Heart left ventricle (tissue), 16 donors: Measurements from ENCODE around the gene SGPL1. TPM values are rescaled to one million over a fixed set of nuclear protein-coding genes. Genes with fewer than 3 reads are reported as not detected.

Experiments
- ATAC-seq, 4 donors: fragments of 200-7000 bp; cut with Tn5 transposase; one replicate each; pipeline ENCODE4 v1.9.1; 2020 to 2022; ENCODE audit warnings: moderate library complexity in 4 of 4, mild to moderate bottlenecking in 3 of 4, moderate number of reproducible peaks in 1 of 4
- DNase-seq, 5 donors: peaks; one replicate each; pipeline ENCODE4 v3.0.0-alpha.2; 2020
- H3K27ac ChIP-seq, 12 donors: fragments of 200-600 bp; sonication (generic) in 4 of 12; one replicate each; pipeline versions ENCODE4 v1.5.0 to v1.8.0; 2016 to 2022; ENCODE audit warnings: mild to moderate bottlenecking in 2 of 12
- H3K27me3 ChIP-seq, 9 donors: fragments of 200-600 bp; sonication (generic) in 2 of 9; one replicate each; pipeline versions ENCODE4 v1.5.1 to v1.8.0; 2016 to 2022; ENCODE audit warnings: mild to moderate bottlenecking in 3 of 9
- H3K36me3 ChIP-seq, 9 donors: fragments of 200-600 bp; sonication (generic) in 2 of 9; one replicate each; pipeline versions ENCODE4 v1.5.0 to v1.8.0; 2018 to 2022; ENCODE audit warnings: mild to moderate bottlenecking in 2 of 9
- H3K4me1 ChIP-seq, 12 donors: fragments of 200-600 bp; sonication (generic) in 4 of 12; one replicate each; pipeline versions ENCODE4 v1.5.0 to v1.8.0; 2016 to 2022; ENCODE audit warnings: mild to moderate bottlenecking in 3 of 12
- H3K4me3 ChIP-seq, 12 donors: fragments of 200-600 bp; sonication (generic) in 4 of 12; one replicate each; pipeline versions ENCODE4 v1.5.0 to v1.8.0; 2017 to 2022; ENCODE audit warnings: mild to moderate bottlenecking in 9 of 12, moderate library complexity in 4 of 12
- H3K9me3 ChIP-seq, 12 donors: fragments of 200-600 bp; sonication (generic) in 4 of 12; one replicate each; pipeline versions ENCODE4 v1.5.0 to v1.8.0; 2016 to 2022; ENCODE audit warnings: mild to moderate bottlenecking in 1 of 12
- CTCF ChIP-seq, 12 donors: fragments of 200-600 bp; sonication (generic) in 4 of 12; IDR thresholded peaks; one replicate each; pipeline versions ENCODE4 v1.5.0 to v1.8.0; 2018 to 2022; ENCODE audit warnings: antibody characterized with exemption in 12 of 12, mild to moderate bottlenecking in 5 of 12
- POLR2A ChIP-seq, 2 donors: fragments of 450-650 bp; IDR thresholded peaks; one replicate each; pipeline ENCODE4 v1.6.1; 2017; ENCODE audit warnings: antibody characterized with exemption in 2 of 2, mild to moderate bottlenecking in 2 of 2, moderate library complexity in 2 of 2
- WGBS, 4 donors: extraction: QIAGEN DNeasy Blood & Tissue Kit in 2 of 4; methylation state at CpG; one replicate each; pipeline versions ENCODE4 v1.1.5 to v1.1.7; 2013 to 2018; 5-methylcytosine and 5-hydroxymethylcytosine counted together
- intact Hi-C, 10 donors: fragments of 100-400 bp; cut with DNase I; formaldehyde crosslinking; loops; one replicate each; pipeline versions ENCODE4 v1.11.1 to v1.14.2; 2022
- polyA plus RNA-seq, 2 donors: library from polyadenylated mRNA; stranded (reverse); fragments of 200-250 nt; gene quantifications; one replicate each; pipeline ENCODE4 v1.2.3, GENCODE V29; 2013
- total RNA-seq, 9 donors: library from RNA; depleted of rRNA in 2 of 9; stranded (reverse); fragments of >200 nt in 2 of 9; fragmentation: NEBNext Ultra II Directional in 3 of 9; extraction: Animal tissue kit (Norgen Biotek cat#: 25700) in 3 of 9; gene quantifications; one replicate each; pipeline versions ENCODE4 v1.1.0 to v1.2.4, GENCODE V29; 2016 to 2023
- donor health status: ischemic (EF 13 %, LVEDD 7.1; RV severe dilation, severe dysfunction).
- donor health status: healthy with polysubstance abuse.
- donor health status: DM: no; HTN: yes; CAD: no.
- donor health status: DM: no; HTN: no; CAD: no.
- donor health status: ischemic (EF 25% LVEDD 6.9; RV normal size, moderate dysfunction).
- donor health status: ischemic (EF 25% LVEDD 5.7; RV mildly dilated, moderate dysfunction).
- donor health status: healthy.
- donor health status: DM: yes; HTN: yes; CAD: no.
- donor health status: ischemic (EF 35%, LVEDD 5.7; RV mildly dilated, moderate dysfunction).
- donor health status: nonischemic (EF 11% LVEDD 7.7; RV severe dilation, severe dysfunction).
- donor health status: DM: yes; HTN: yes; CAD: no.
- donor health status: PGD.
- donor health status: ischemic (EF 29% LVEDD 5.4; RV normal size, mild dysfunction).
- donor health status: nonischemic (EF 23%, LVEDD 6.1; RV moderate dilation, normal function).

The SGPL1 gene
- total and polyA plus RNA-seq, 11 donors, result 2.9 to 32.3 (median 11.4) TPM

GRCh38 chr10:70804421-70804808 lies 11.3 kb upstream of the SGPL1 start:
- peaks cover 0 to 10% (median 0%) of the 10 kb centered on the region in 12 donors for H3K4me1 ChIP-seq
- H3K27ac ChIP-seq, result no peak overlapping the region
- intact Hi-C loops, result no loop called here
- TF ChIP-seq CTCF (IDR thresholded peaks at IDR 0.05) (no peak), POLR2A (IDR thresholded peaks at IDR 0.05) (no peak)
- H3K4me3 ChIP-seq, result no peak overlapping the region
- H3K36me3 ChIP-seq, result no peaks in the 10 kb centered on the region
- H3K27me3 ChIP-seq, result no peaks in the 10 kb centered on the region
- 84 to 89% (median 88%) methylated on average over 2 of the region's 2 CpGs for WGBS, 4 donors
- ATAC-seq (no peak), DNase-seq (no peak)
- no peaks in the 10 kb centered on the region for H3K9me3 ChIP-seq

GRCh38 chr10:70805619-70806215 lies 10.0 kb upstream of the SGPL1 start:
- peaks cover 0 to 10% (median 0%) of the 10 kb centered on the region in 12 donors for H3K4me1 ChIP-seq
- no peak for ATAC-seq

GRCh38 chr10:70806841-70807240 lies 8.9 kb upstream of the SGPL1 start:
- 92 to 100% (median 99%) methylated on average over 1 of the region's 1 CpG for WGBS, 4 donors
- Histone ChIP-seq H3K4me1 (peaks cover 0 to 10% (median 0%) of the 10 kb centered on the region in 12 donors), H3K4me3 (no peak overlapping the region), H3K27ac (no peak overlapping the region), H3K27me3 (no peaks in the 10 kb centered on the region), H3K9me3 (no peaks in the 10 kb centered on the region), H3K36me3 (no peaks in the 10 kb centered on the region)
- intact Hi-C loops, result no loop called here
- TF ChIP-seq CTCF (IDR thresholded peaks at IDR 0.05), result no peak
- DNase-seq, result no peak
- ATAC-seq, result no peak

More at GRCh38 chr10:70805619-70806215, 10.0 kb upstream of the SGPL1 start:
- Histone ChIP-seq H3K36me3 (no peaks in the 10 kb centered on the region), H3K4me3 (no peak overlapping the region), H3K27me3 (no peaks in the 10 kb centered on the region), H3K9me3 (no peaks in the 10 kb centered on the region), H3K27ac (no peak overlapping the region)
- DNase-seq, result no peak
- TF ChIP-seq POLR2A (IDR thresholded peaks at IDR 0.05), result no peak
- no peak for TF ChIP-seq CTCF (IDR thresholded peaks at IDR 0.05)
- WGBS, 4 donors, result 95 to 99% (median 98%) methylated on average over 3 of the region's 3 CpGs
- intact Hi-C loops, result no loop called here

GRCh38 chr10:70807556-70807955 lies 8.2 kb upstream of the SGPL1 start:
- DNase-seq (no peak), ATAC-seq (no peak)
- 80 to 89% (median 88%) methylated on average over 3 of the region's 3 CpGs for WGBS, 4 donors
- intact Hi-C loops, result no loop called here
- peaks cover 0 to 10% (median 0%) of the 10 kb centered on the region in 12 donors for H3K4me1 ChIP-seq
- no peaks in the 10 kb centered on the region for H3K9me3 ChIP-seq
- H3K27me3 ChIP-seq, result no peaks in the 10 kb centered on the region
- H3K27ac ChIP-seq, result no peak overlapping the region
- no peaks in the 10 kb centered on the region for H3K36me3 ChIP-seq
- no peak overlapping the region for H3K4me3 ChIP-seq
- TF ChIP-seq POLR2A (IDR thresholded peaks at IDR 0.05) (no peak), CTCF (IDR thresholded peaks at IDR 0.05) (no peak)
